ENCODE data around the gene MBD5.

GRCh38 chr2:147980940-147981528 is 39.9 kb upstream of the MBD5 start:
- no peak for TF ChIP-seq CTCF (conservative IDR thresholded peaks at IDR 0.05; ENCODE audit: low read length)
- TF ChIP-seq EZH2phosphoT487 (IDR thresholded peaks at IDR 0.05; ENCODE audit: borderline replicate concordance, low read depth, low read length) = no peak
